ENCODE measurements around the gene MATN4.

- TF ChIP-seq CTCF (IDR thresholded peaks at IDR 0.05; ENCODE audit: low read depth, low read length) (no peak), MYC (IDR thresholded peaks at IDR 0.05; ENCODE audit: low read depth, low read length) (peak; percentile 25; the same call in 1 of the 2 replicates), POLR2A (IDR thresholded peaks at IDR 0.05; ENCODE audit: extremely low read depth, insufficient read length) (peak; percentile 65), MAX (IDR thresholded peaks at IDR 0.05; ENCODE audit: low read depth, low read length) (no peak)
Measured at GRCh38 chr20:45347936-45348778, 40.1 kb upstream of the MATN4 start, which contains the start of gene SDC4.

Data from NB4 (cell line).